ENCODE measurements around the gene URI1. TPM values are rescaled to one million over a fixed set of nuclear protein-coding genes. Genes with fewer than 3 reads are reported as not detected.

URI1 gene, protein sequence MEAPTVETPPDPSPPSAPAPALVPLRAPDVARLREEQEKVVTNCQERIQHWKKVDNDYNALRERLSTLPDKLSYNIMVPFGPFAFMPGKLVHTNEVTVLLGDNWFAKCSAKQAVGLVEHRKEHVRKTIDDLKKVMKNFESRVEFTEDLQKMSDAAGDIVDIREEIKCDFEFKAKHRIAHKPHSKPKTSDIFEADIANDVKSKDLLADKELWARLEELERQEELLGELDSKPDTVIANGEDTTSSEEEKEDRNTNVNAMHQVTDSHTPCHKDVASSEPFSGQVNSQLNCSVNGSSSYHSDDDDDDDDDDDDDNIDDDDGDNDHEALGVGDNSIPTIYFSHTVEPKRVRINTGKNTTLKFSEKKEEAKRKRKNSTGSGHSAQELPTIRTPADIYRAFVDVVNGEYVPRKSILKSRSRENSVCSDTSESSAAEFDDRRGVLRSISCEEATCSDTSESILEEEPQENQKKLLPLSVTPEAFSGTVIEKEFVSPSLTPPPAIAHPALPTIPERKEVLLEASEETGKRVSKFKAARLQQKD
- 36.3 and 49.9 TPM in 2 replicates for total RNA-seq
- 49.7 and 63.7 TPM in 2 replicates for polyA plus RNA-seq

DNA sequence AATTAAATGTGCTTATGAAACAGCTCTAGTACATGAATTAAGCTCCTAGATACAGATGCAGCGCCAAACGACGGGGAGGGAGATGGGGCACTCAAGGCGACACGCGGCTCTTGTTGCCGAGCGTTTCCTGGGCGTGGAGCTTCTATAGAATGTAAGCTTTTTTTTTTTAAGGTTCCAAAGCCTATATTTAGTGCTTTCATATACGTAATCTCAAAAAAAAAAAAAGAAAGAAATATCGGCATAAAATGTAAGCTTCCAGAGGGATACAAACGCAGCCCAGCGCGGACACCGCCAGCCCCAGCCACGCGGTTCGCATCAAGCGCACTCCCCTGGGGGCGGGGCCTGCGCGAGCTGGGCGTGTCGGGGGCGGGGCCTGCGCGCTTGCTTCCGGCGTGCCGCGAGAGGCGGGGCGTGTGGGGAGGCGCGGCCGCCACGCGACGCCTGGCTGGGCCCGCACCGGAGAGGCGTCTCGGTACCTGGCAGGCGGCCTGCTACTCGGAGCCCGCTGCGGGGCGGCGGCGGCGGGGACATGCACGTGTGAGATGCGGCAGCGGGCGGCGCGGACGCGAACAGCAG, at the start of gene URI1:
TSS of gene URI1 (plus strand) at position 412 of the 576 bp plus-strand sequence. CDS start 309 bp downstream, outside the sequence.
- peak within 1 kb of the TSS; percentile 93 for H3K4me3 ChIP-seq
- peak; percentile 90 to 93 for DNase-seq (ENCODE audit: low read depth in 1 of 2, low spot score in 1 of 2)

DNA sequence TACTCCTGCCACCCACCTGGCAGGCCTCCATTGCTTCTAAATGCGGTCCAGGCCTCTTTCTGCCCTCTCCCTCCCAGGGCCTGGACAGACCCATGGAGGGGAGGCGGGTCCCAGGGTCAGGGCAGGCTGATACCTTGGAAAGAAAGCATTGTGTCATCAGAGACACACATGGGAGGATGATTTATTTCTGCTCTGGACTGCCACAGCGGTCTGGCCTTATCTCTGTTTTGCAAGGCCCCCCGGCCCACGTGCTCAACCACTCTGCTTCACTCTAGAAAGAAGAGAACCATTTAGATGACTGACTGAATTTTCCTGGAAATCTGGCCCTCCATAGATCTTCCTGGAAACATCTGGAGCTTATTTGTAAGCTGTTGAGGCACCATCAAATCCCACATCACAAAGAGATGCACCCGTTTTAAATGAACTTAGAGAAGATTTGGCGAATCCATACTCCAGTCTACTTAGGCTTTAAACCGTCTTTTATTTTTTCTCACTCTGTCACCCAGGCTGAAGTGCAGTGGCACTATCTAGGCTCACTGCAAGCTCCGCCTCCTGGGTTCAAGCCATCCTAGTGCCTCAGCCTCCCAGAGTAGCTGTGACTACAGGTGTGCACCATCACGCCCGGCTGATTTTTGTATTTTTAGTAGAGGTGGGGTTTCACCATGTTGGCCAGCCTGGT, 48.3 kb upstream of the URI1 start:
- no peaks in the 10 kb centered on the region for H3K4me1 ChIP-seq (ENCODE audit: low read depth)
- no peaks in the 10 kb centered on the region for H3K36me3 ChIP-seq
- H3K27ac ChIP-seq, result no peak overlapping the region
- DNase-seq (ENCODE audit: low read depth in 1 of 2, low spot score in 1 of 2), result peak in 1 of 2 donors; percentile 33
- no peaks in the 10 kb centered on the region for H3K9me3 ChIP-seq (ENCODE audit: low read depth)
- H3K4me3 ChIP-seq, result no peak overlapping the region
- TF ChIP-seq, protein P1, sequence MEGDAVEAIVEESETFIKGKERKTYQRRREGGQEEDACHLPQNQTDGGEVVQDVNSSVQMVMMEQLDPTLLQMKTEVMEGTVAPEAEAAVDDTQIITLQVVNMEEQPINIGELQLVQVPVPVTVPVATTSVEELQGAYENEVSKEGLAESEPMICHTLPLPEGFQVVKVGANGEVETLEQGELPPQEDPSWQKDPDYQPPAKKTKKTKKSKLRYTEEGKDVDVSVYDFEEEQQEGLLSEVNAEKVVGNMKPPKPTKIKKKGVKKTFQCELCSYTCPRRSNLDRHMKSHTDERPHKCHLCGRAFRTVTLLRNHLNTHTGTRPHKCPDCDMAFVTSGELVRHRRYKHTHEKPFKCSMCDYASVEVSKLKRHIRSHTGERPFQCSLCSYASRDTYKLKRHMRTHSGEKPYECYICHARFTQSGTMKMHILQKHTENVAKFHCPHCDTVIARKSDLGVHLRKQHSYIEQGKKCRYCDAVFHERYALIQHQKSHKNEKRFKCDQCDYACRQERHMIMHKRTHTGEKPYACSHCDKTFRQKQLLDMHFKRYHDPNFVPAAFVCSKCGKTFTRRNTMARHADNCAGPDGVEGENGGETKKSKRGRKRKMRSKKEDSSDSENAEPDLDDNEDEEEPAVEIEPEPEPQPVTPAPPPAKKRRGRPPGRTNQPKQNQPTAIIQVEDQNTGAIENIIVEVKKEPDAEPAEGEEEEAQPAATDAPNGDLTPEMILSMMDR (IDR thresholded peaks at IDR 0.05; ENCODE audit: low read depth, low read length), result no peak
- H3K27me3 ChIP-seq, result no peaks in the 10 kb centered on the region

More for the DNA sequence above, at the start of gene URI1:
- H3K36me3 ChIP-seq, result no peaks in the 10 kb centered on the region
- H3K4me1 ChIP-seq (ENCODE audit: low read depth), result no peaks in the 10 kb centered on the region
- peak within 1 kb of the TSS; percentile 90 for H3K27ac ChIP-seq
- H3K9me3 ChIP-seq (ENCODE audit: low read depth), result no peaks in the 10 kb centered on the region
- TF ChIP-seq, protein P1 (IDR thresholded peaks at IDR 0.05; ENCODE audit: low read depth, low read length), result no peak
- H3K27me3 ChIP-seq, result no peaks in the 10 kb centered on the region

DNA sequence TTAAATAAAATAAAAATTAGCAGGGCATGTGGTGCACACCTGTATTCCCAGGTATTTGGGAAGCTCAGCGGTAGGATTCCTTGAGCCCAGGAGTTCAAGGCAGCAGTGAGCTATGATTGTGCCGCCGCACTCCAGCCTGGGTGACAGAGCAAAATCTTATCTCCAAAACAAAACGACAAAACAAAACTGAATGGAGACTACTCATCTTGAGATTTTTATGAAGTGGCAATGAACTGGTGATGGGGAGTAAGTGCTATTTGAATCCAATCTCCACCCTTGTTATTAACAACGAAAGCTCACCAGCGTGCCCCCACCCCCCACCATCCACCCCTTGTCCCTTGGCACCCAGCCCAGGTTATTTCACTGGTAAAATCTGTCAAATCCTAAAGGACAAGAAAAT, 45.2 kb upstream of the URI1 start:
- H3K27me3 ChIP-seq, result no peaks in the 10 kb centered on the region
- H3K4me1 ChIP-seq (ENCODE audit: low read depth), result no peaks in the 10 kb centered on the region
- no peak overlapping the region for H3K4me3 ChIP-seq
- H3K27ac ChIP-seq, result no peak overlapping the region
- no peaks in the 10 kb centered on the region for H3K36me3 ChIP-seq
- TF ChIP-seq, protein P1 (IDR thresholded peaks at IDR 0.05; ENCODE audit: low read depth, low read length), result no peak
- no peaks in the 10 kb centered on the region for H3K9me3 ChIP-seq (ENCODE audit: low read depth)
- no peak for DNase-seq (ENCODE audit: low read depth in 1 of 2, low spot score in 1 of 2)

DNA sequence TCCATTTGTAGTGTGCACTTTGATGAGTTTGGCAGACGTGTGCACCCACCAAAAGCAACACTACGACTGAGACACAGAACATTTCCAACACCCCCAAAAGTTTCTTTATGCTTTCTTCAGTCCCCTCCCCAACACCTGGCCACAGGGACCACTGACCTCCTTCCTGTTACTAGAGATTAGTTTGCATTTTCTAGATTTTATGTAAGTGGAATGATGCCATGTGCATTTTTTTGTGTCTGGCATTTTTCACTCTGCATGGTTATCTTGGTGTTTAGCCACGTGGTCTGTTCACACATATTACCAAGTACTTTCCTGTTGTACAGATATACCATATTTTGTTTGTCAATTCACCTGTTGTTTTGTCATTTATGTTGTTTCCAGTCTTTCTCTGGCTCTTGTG, 44.6 kb upstream of the URI1 start:
- Histone ChIP-seq H3K36me3 (no peaks in the 10 kb centered on the region), H3K4me3 (no peak overlapping the region), H3K27ac (no peak overlapping the region), H3K27me3 (no peaks in the 10 kb centered on the region), H3K4me1 (ENCODE audit: low read depth) (no peaks in the 10 kb centered on the region), H3K9me3 (ENCODE audit: low read depth) (no peaks in the 10 kb centered on the region)
- TF ChIP-seq, protein P1 (IDR thresholded peaks at IDR 0.05; ENCODE audit: low read depth, low read length), result no peak
- no peak for DNase-seq (ENCODE audit: low read depth in 1 of 2, low spot score in 1 of 2)

DNA sequence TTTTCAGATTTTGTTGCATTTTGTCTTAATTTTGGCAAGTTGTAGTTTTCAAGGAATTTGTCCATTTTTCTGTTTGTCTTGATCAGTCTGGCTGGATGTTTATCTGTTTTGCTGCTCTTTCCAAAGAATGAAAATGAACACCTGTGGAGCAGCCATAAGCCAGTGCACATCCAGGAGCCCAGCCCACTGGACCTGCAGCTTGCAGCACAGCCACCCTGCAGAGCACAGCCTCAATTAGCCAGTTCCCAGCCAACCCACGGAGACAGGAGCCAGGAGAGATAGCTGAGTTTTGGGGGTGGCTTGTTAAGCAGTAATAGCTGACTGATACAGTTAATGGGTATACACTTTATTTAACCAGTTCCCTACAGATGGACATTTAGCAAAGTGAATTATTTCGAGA, 38.0 kb upstream of the URI1 start:
- Histone ChIP-seq H3K27me3 (no peaks in the 10 kb centered on the region), H3K4me1 (ENCODE audit: low read depth) (no peaks in the 10 kb centered on the region), H3K9me3 (ENCODE audit: low read depth) (no peaks in the 10 kb centered on the region), H3K4me3 (no peak overlapping the region), H3K27ac (no peak overlapping the region), H3K36me3 (no peaks in the 10 kb centered on the region)
- TF ChIP-seq, protein P1 (IDR thresholded peaks at IDR 0.05; ENCODE audit: low read depth, low read length), result no peak
- DNase-seq (ENCODE audit: low read depth in 1 of 2, low spot score in 1 of 2), result no peak

Data from cardiac muscle cell (in vitro differentiated cells and primary cell).